Right hindlimb (tissue), 1 donor: ENCODE results near the gene C11orf54.
"Not testable (repeated sequence)": the region's sequence is repeated elsewhere in the genome, so short reads cannot be mapped to it uniquely, and the experiment has no call there.

Experiments
- DNase-seq: peaks from one replicate; pipeline ENCODE4 v3.0.0-alpha.2; 2018

C11orf54 gene

DNA sequence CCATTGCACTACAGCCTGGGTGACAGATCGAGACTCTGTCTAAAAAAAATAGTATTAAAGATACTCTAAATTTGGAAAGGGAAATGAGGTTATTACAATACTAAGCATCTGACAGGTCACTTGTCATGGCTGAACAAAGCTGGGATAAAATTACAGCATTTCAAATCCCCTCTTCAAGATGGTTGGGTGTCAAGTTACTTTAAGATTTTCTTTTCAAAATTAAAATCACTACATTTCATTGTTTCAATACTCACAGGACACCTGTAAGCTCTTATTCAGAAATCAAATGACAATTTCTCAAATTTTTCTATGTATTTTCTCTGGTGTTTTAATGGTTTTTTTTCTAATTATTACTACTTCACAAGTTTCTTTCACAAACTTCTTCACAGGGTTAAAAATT, 5.8 kb upstream of the C11orf54 start:
- DNase-seq: no peak

DNA sequence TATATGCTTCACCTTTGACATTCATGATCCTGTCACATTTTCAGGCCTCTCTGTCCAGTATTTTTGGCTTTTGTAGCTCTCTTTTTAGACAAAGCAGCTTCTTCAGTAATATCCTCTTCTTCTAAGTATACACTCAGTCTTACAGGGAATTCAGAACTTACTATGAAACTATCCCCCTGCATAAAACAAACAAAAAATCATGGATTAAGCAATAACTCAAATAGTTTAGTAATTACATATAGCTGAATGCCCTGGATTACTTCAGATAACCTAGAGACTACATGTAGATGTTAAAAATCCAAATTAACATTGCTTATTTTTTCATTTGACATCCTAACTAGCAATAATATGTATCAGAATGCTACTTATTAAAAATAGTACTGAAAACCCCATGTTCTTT, 5.3 kb upstream of the C11orf54 start:
- no peak for DNase-seq

DNA sequence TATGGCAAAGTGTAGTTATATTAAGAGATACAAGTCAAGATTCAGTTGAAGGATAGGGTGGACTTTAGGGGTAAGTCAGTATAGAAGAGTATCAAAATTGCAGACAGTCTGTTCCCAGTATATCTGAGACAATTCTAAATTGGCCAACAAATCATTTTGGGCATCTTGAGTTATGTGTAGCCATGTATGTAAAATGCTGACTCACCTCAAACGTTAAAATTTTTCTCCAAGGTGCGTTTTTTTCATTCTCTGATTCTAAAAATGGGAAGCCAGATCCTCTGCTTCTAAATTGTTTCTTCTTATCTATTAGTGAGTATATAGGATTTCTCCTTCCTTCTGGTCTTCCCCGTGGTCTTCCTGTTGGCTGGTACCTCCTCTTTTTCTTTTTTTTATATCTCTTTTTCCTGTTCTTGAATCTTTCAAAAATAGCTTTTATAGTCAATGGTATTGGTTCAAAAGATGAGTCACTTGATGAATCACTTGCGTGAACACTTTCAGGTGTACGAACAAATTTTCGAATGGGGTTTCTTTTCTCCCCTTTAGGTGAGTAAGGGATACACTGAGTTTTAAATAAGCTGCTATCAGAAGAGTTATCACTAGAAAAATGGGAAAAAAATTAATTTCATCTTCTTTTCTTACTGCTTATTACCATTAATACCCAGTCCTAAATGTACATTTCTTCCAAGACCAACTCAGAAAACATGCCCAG, 3.4 kb upstream of the C11orf54 start:
- DNase-seq: no peak

DNA sequence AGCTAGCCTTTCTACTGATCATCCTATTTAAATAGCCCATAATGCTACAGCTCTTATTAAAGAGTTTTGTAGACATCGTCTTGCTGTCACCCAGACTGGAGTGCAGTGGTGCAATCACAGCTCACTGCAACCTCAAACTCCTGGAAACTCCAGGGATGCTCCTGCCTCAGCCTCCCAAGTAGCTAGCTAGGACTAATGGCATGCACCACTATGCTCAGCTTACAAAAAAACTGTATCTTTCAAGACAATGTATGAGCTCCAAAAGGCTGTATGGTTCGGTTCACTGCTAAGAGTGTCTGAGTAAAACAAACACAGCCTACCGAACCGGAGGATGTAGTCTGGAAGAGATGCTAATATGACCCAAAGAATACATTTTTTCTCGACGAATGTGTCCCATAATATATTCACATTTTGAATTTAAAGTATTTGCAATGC, 2.8 kb upstream of the C11orf54 start:
- no peak for DNase-seq

DNA sequence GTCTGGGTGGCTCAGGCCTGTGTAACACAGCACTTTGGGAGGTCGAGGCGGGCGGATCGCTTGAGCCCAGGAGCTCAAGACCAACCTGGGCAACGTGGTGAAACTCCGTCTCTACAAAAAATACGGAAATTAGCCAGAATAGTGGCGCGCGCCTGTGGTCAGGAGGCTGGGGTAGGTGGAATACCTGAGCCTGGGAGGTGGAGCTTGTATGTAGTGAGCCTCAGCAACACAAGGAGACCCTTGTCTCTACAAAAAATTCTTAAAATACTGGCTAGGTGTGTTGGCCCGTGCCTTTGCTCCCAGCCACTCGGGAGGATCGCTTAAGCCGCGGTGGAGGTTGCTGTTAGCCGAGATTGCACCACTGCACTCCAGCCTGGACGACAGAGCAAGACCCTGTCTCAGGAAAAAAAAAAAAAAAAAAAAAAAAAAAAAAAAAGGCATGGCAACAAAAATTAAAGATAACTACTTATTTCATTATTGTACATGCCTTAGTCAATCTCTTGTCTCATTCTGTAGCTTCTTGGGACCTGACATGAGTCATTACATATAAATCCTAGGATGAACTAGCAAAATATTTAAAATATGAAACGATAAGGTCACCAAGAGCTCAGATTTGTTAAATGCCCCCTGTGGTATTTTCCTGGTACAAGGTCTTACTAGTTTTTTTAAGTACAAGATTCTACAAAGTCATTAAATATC, 1.3 kb upstream of the C11orf54 start:
- peak; percentile 26 for DNase-seq

DNA sequence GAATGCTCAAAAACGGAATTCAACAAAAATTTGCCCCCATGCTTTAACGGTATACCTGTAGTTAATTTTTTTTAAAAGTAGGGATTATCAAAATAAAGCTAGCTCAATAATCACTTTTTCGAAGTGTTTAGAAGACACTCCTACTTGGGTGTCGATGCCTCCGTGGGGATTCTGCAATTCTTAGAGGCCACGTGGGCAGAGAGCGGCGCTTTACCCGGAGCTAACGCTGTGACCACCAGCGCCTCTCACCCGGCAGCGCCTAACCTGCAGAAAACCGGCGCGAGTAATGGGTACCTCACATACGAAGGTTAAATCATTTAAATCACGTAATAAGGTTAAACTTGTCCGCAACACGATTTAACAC, 760 bp upstream of the C11orf54 start:
- DNase-seq: peak; percentile 63

DNA sequence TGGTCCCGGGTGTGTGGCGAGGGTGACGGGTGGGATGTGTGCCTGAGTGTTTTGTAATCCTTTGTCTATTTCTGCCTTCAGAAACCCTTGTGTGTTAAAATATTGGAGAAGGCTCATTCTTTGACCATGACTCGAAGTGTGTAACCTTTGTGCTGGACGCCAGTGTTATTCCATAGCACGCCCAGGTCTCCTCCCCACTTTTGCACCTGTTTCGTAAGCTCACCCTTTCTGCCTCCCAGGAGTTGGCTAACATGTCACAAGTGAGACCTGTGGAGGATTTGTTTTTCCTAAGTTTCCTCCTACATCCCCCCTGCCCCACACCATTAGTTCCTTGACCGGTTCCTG, 382 bp downstream of the C11orf54 start:
- DNase-seq: no peak

DNA sequence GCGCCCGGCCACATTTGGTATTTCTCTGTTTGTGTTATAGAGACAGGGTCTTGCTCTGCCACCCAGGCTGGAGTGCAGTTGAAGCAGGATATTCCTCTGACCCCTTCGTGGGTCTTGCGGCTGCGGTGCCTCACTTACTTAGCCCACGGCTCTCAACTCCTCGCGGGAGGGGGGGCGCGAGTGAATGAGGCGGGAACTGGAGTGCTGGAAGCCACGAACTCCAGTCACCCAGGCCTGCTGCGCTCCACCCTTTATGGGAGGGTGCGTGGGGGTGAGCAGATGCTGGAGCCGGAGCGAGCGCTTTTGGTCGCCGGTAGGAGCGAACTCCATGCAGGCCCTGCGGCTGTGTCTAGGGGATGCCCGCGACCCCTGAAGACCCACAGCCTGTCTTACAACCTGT, 1.8 kb downstream of the C11orf54 start:
- no peak for DNase-seq

DNA sequence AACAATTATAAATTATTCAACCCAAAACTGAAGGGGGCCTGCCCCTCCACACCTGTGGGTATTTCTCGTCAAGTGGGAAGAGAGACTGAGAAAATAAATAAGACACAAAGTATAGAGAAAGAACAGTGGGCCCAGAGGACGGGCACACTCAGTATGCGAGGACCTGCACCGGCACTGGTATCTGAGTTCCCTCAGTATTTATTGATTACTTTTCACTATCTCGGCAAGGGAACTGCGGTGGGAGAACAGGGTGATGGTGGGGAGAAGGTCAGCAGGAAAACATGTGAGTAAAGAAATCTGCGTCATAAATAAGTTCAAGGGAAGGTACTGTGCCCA, 3.2 kb downstream of the C11orf54 start:
- DNase-seq: no peak

DNA sequence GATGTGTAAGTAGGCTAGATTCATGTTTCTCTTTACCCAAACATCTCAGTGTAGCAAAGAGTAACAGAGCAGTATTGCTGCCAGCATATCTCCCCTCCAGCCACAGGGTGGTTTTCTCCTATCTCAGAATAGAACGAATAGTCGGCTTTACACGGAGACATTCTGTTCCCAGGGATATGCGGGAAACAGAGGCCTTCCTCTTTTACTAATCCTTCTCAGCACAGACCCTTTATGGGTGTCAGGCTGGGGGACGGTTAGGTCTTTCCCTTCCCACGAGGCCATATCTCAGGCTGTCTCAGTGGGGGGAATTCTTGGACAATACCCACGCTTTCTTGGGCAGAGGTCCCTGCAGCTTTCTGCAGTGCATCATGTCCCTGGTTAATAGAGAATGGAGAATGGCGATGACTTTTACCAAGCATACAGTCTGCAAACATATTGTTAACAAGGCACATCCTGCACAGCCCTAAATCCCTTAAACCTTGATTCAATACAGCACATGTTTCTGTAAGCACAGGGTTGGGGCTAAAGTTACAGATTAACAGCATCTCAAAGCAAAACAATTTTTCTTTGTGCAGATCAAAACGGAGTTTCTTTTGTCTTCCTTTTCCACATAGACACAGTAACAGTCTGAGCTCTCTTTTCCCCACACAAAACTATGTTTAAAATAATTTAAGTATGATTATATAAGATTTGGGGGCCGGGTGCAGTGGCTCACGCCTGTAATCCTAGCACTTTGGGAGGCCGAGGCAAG, 3.7 kb downstream of the C11orf54 start:
- DNase-seq: not testable (repeated sequence)

DNA sequence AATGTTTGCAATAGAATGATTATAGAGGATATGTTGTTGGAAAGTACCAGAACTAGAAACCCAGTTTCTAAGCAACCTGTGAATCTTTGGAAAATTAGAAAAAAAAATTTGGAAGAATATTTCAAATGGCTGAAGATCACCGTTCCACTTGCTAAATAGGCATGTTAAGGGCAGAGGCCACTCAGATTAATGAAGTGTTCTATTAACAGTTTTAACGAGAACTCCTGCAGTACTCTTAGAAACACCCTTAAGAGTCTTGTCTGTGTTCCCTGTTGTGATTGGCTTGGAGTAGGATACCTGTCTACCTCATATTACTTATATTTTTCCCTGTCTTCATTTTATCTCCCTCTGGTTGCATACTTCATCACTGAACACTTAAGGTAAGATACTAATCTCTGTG, 4.6 kb downstream of the C11orf54 start:
- DNase-seq: no peak

DNA sequence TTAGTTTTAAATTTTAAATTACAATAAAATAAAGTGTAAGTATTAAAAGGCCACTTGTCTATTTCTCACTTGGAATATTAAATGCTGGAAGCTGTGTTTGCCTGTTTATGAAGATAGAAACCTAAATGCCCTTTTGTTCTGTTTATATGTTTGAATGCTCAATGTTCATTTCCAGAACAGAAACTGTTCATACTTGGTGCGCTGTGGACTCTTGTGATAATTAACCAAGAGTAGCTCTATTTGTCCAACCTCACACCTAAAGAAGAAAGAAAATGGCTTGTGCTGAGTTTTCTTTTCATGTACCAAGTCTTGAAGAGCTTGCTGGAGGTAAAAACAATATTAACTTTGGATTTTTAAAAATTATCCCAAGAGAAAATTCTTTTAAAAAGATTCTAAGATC, 5.7 kb downstream of the C11orf54 start:
- DNase-seq: no peak

DNA sequence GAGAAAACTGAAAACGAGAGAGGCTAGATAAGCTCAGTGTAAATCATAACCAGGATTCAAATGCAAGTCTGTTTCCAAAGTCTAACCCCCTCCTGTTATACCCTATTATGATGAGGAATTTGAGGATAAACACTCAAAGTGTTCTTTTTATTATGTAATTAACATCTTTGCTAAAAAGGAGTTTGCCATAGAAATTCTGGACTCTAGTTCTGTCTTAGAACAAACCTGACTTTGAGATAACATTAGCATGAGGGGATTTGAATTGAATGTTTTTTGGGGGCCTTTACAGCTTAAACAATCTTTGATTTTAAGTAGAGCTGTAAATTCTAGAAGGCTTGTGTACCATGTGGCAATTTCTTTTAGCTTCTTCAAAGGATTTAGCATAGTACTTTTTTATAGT, 9.5 kb downstream of the C11orf54 start:
- DNase-seq: no peak

DNA sequence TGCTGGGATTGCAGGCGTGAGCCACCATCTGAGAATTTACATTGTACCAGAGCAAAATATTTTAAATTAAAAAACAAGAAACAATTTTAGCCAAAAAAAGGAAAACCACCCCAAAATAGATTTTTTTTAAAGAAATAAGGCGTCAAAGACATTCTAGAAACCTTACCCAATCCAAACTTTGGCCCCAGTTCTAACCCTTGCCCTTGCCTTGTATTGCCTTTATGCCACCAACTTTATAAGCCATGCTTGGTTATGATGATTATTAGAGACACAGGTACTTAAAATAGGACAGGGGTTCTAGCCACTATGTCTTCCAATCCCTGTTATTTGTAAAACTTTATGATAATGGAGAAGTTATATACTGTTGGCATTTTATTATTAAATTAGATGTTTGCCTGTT, 11.8 kb downstream of the C11orf54 start:
- no peak for DNase-seq

DNA sequence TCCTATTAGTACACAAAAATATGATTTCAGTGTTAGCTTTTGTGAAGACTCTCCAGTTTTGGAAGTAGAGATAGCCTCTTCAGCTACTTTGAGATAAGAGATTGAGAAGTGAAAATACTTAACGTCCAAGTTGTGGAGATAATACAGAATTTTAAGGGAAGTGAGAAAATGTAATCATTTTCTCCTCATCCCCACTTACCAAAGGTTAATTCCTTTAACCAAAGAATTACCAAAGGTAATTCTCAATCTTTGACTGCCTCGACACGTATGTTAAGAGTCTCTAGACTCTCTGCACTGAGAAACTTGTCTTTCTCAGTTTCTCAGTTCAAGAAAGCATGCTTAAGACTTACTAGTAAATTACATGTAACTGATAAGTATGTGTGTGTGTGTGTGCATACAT, 15.3 kb downstream of the C11orf54 start:
- DNase-seq: no peak

DNA sequence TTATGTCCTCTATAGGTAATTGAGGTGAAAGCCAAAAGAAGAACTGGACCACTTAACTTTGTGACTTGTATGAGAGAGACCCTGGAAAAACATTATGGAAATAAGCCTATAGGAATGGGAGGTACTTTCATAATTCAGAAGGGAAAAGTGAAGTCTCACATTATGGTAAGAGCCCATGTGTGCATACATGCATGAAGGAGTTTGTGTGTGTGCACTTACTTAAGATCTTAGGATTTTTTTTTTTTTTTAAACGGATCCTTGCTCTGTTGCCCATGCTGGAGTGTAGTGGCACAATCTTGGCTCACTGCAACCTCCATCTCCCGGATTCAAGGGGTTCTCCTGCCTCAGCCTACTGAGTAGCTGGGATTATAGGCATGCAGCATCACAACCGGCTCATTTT, 15.8 kb downstream of the C11orf54 start:
- no peak for DNase-seq

DNA sequence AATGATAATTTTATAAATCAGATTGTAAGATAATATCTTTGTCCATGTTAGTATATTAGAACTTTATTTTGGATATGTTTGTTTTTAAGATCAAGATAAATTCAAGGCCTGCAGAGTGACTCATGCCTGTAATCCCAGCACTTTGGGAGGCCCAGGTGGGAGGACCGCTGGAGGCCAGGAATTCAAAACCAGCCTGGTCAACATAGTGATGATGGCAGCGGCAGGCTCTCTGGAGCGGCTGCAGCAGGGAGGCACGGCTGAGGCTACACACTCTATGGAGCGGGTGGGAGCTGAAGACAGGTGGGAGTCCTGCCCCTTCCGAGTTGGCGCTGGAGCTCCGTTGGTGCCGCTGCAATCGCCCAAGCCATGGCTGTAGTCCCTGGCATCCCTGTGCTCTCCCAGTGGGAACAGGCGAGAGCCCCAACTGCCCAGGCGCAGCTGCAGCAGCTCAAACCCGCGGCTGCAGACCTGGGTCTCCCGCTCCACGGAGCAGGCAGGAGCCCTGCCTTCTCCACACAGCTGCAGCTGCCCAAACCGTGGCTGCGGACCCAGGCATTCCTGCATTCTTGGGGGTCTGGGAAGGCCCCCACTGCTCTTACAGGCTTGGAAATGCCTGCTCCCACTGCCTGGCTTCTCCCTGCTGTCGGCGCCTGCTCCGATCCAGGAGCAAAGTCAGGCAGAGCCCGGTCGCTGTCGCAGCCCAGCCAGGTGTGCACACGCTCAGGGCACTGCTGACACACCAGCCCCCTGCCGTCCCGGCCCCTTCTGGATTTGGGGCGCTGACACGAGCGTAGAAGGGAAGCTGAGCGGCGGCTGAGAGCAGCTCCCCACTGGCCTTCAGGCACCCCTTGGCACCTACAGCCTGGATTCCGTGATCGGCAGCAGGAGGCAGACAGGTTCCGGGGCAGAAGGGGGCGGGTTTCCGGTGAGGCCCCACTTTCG, 16.7 kb downstream of the C11orf54 start:
- no peak for DNase-seq

DNA sequence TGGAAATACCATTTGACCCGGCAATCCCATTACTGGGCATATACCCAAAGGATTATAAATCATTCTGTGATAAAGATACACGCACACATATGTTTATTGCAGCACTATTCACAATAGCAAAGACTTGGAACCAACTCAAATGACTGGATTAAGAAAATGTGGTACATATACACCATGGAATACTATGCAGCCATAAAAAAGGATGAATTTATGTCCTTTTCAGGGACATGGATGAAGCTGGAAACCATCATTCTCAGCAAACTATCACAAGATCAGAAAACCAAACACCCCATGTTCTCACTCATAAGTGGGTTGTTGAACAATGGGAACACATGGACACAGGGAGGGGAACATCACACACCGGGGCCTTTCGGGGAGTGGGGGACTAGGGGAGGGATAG, 17.7 kb downstream of the C11orf54 start:
- not testable (repeated sequence) for DNase-seq

DNA sequence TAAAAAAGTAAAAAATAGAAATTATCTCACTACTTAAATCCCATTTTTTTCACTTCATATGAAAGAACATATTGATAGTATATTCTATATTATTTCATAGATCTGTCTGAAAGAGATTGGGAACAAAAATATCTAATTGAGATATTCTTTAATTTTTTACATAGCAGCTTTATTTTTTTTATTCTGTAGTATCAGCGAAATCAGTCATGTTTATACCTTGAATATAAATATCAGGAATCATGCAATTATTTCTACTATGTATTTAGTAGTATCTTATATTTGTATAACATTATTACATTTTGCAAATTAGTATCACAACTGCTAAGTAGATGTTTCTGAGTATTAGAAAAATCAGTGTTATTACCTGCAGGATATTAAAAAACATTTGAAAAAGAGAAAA, 20.4 kb downstream of the C11orf54 start:
- no peak for DNase-seq

DNA sequence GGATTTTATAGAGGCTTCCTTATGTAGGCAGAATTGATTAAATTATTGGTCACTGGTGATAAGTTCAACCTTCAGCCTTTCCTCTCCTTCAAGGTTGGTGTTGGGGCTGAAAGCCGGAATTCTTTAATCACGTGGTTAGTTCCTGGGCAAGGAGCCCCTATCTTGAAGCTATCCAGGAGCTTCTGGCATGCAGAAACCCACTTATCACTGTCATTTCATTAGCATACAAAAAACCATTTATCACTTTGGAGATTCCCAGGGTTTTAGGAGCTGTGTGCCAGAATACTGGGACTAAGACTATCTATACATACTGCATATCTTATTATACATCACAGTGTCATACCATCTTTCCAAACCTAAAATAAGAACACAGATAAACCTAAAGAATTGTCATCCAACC, 24.1 kb downstream of the C11orf54 start:
- no peak for DNase-seq

DNA sequence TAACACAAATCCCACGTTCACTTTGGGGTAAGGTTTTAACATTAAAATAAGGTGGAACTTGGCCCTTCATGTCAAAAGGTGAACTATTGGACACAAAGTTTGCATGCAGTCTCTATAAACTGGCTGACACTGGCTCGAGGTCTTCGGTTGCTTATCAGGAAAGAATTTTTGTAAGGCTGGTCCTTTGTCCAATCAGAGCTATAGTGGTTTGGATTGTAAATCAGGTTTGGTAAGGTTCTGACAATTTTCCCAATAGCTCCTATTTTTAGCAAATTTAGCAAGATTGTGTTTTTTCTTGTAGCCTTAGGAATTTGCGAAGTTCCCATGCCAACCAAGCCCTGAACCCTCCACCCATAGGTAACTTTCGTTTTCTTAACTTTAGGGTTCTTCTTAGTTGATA, 25.0 kb downstream of the C11orf54 start:
- no peak for DNase-seq

DNA sequence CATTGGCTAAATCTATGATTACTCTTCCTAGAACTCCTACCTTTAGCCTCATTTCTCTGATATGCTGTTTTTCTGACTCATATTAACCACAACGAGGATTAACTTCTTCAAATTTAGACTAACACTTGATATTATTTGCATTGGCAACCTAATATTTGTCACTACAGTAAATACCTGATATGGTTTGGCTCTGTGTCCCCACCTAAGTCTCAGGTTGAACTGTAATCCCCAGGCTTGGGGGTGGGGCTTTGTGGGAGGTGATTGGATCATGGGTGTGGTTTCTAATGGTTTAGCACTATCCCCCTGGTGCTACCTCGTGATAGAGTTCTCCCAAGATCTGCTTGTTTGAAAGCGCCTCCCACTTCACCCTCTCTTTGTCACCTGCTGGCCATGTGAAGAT, 25.5 kb downstream of the C11orf54 start:
- DNase-seq: no peak

DNA sequence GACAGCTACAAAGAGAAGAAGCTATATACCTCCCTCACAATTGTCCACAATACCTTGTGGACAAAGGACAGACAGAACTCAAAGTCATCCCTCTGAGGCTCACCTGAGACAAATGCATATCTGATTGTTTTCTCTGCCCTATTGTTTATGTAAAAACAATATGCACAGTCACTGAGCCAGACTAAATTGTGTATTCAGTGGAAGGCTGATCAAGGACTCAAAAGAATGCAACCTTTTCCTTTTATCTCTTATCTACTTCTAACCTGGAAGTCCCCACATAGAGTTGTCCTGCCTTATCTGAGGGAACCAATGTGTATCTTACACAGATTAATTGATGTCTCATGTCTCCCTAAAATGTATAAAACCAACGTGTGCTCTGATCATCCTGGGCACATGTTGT, 28.7 kb downstream of the C11orf54 start:
- DNase-seq: no peak
